NCI-H748 (cell line): ENCODE results near the gene UBE2J2.

Experiments used
- DNase-seq: peaks from one replicate; lab custom pipeline; 2025; ENCODE audit not compliant: unreplicated experiment; lab: John Stamatoyannopoulos, UW

The UBE2J2 gene

GRCh38 chr1:1282998-1283397, 9.3 kb upstream of the UBE2J2 start:
- no peak for DNase-seq

GRCh38 chr1:1281533-1282321, 8.1 kb upstream of the UBE2J2 start:
- no peak for DNase-seq

GRCh38 chr1:1280782-1281481, 7.3 kb upstream of the UBE2J2 start:
- DNase-seq, result no peak

GRCh38 chr1:1279028-1279427, 5.4 kb upstream of the UBE2J2 start:
- DNase-seq, result no peak

- DNase-seq, result no peak
Measured at GRCh38 chr1:1278620-1279019, 5.0 kb upstream of the UBE2J2 start.

- no peak for DNase-seq
Measured at GRCh38 chr1:1275836-1276235, 2.2 kb upstream of the UBE2J2 start.

GRCh38 chr1:1274931-1275431, 1.3 kb upstream of the UBE2J2 start:
- no peak for DNase-seq

- DNase-seq, result no peak
Measured at GRCh38 chr1:1274299-1274930, 761 bp upstream of the UBE2J2 start.

GRCh38 chr1:1273209-1273511, 494 bp downstream of the UBE2J2 start:
- no peak for DNase-seq

- DNase-seq, result peak; percentile 15
Measured at GRCh38 chr1:1272341-1273208, 1.1 kb downstream of the UBE2J2 start.

- DNase-seq, result no peak
Measured at GRCh38 chr1:1270813-1271212, 2.8 kb downstream of the UBE2J2 start.

- DNase-seq, result no peak
Measured at GRCh38 chr1:1268284-1268682, 5.4 kb downstream of the UBE2J2 start.

- DNase-seq, result no peak
Measured at GRCh38 chr1:1267488-1268283, 6.0 kb downstream of the UBE2J2 start.

- no peak for DNase-seq
Measured at GRCh38 chr1:1264868-1265272, 8.8 kb downstream of the UBE2J2 start.

- DNase-seq, result no peak
Measured at GRCh38 chr1:1264026-1264425, 9.6 kb downstream of the UBE2J2 start.

GRCh38 chr1:1262758-1263157, 10.9 kb downstream of the UBE2J2 start:
- DNase-seq, result no peak

- DNase-seq, result no peak
Measured at GRCh38 chr1:1262071-1262470, 11.6 kb downstream of the UBE2J2 start.

- DNase-seq, result no peak
Measured at GRCh38 chr1:1260843-1261560, 12.7 kb downstream of the UBE2J2 start.

- DNase-seq, result no peak
Measured at GRCh38 chr1:1259951-1260600, 13.6 kb downstream of the UBE2J2 start.
